Endothelial cell of umbilical vein (primary cell): ENCODE measurements around the gene KRTAP19-3.

Experiments
- EZH2 ChIP-seq: IDR thresholded peaks from 2 replicates; pipeline ENCODE4 v1.6.1; 2012; ENCODE audit warnings: borderline replicate concordance, low read depth, mild to moderate bottlenecking, moderate library complexity, low read length, inconsistent platforms; ENCODE audit not compliant: severe bottlenecking
- JUN ChIP-seq: IDR thresholded peaks from 2 replicates; pipeline ENCODE4 v1.6.1; 2011; ENCODE audit warnings: borderline replicate concordance, low read depth; ENCODE audit not compliant: insufficient read length, insufficient read depth
- MAX ChIP-seq: IDR thresholded peaks from 2 replicates; pipeline ENCODE4 v1.6.1; 2011; ENCODE audit not compliant: insufficient read depth, insufficient read length
- POLR2A ChIP-seq: IDR thresholded peaks from 2 replicates; pipeline ENCODE4 v1.6.1; 2012; ENCODE audit warnings: low read depth, mild to moderate bottlenecking, control low read depth, low read length
- POLR2AphosphoS5 ChIP-seq: IDR thresholded peaks from 2 replicates; pipeline ENCODE4 v1.6.1; 2012; ENCODE audit warnings: low read depth, mild to moderate bottlenecking, control low read depth, low read length, moderate library complexity; ENCODE audit not compliant: insufficient read depth
- TF ChIP-seq, protein P1 (sequence below), 2 donors: IDR thresholded peaks; 1 replicate in 1 of 2; 2 replicates in 1 of 2; pipeline ENCODE4 v1.5.1; 2011; ENCODE audit warnings: low read length in 2 of 2, mild to moderate bottlenecking in 2 of 2, moderate library complexity in 2 of 2, control low read depth in 1 of 2, inconsistent platforms in 1 of 2, low read depth in 1 of 2; ENCODE audit not compliant: insufficient read depth in 1 of 2; ENCODE audit errors: extremely low read depth in 1 of 2

DNA sequence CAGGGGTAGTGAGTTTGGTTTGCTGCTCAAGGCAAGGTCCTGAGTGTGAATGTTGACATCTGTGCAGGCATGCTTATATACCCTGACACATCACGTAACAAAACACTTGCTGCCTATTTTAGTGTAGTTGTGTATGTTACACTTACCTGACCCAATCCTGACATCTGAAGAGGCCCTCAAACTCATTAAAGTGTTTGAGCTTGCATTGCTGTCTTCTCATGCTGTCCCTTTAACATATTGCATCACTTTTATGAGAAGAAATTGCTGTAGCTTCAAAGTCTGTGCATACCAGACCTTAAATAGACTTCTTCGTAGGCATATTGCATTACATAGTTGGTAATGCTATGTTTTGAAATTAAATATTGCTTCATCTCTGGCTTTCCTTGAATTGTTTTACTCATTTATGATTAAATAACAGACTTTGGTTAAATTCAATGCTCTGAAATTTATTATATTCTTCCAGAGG, at the start of gene KRTAP19-3:
- TF ChIP-seq, protein P1, sequence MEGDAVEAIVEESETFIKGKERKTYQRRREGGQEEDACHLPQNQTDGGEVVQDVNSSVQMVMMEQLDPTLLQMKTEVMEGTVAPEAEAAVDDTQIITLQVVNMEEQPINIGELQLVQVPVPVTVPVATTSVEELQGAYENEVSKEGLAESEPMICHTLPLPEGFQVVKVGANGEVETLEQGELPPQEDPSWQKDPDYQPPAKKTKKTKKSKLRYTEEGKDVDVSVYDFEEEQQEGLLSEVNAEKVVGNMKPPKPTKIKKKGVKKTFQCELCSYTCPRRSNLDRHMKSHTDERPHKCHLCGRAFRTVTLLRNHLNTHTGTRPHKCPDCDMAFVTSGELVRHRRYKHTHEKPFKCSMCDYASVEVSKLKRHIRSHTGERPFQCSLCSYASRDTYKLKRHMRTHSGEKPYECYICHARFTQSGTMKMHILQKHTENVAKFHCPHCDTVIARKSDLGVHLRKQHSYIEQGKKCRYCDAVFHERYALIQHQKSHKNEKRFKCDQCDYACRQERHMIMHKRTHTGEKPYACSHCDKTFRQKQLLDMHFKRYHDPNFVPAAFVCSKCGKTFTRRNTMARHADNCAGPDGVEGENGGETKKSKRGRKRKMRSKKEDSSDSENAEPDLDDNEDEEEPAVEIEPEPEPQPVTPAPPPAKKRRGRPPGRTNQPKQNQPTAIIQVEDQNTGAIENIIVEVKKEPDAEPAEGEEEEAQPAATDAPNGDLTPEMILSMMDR (IDR thresholded peaks at IDR 0.05; ENCODE audit: extremely low read depth in 1 of 2, insufficient read depth in 1 of 2, low read depth in 1 of 2, low read length in 2 of 2), result no peak
- TF ChIP-seq JUN, result no peak
- no peak for TF ChIP-seq POLR2A
- no peak for TF ChIP-seq POLR2AphosphoS5
- no peak for TF ChIP-seq EZH2
- no peak for TF ChIP-seq MAX
